GM13977 (cell line): ENCODE measurements around the gene CNIH3.
A peak's percentile ranks its signal among the peaks of the same experiment; 100 is the strongest.

Source experiments
- DNase-seq: peaks from one replicate; pipeline ENCODE4 v3.0.0; 2012; ENCODE audit warnings: low spot score
- CTCF ChIP-seq: IDR thresholded peaks from 2 replicates; pipeline ENCODE4 v1.5.1; 2012; ENCODE audit warnings: mild to moderate bottlenecking, control low read depth; ENCODE audit not compliant: insufficient read depth; ENCODE audit errors: extremely low read depth, missing control alignments
- in situ Hi-C: fragments of 300-500 bp; cut with MboI; formaldehyde crosslinking; loops from one replicate; pipeline ENCODE4 v1.12.0; 2022; ENCODE audit warnings: low sequenced_read_pairs, low pct_unique_long_range_greater_than_20kb, mixed read lengths, inconsistent platforms; ENCODE audit not compliant: unreplicated experiment

The CNIH3 gene

GRCh38 chr1:224671076-224671475 lies 55.0 kb downstream of the CNIH3 start:
- no peak for DNase-seq
- no peak for TF ChIP-seq CTCF
- in situ Hi-C loops, result no loop called here

- TF ChIP-seq CTCF, result no peak
- DNase-seq, result no peak
- in situ Hi-C loops, result no loop called here
Observed at GRCh38 chr1:224673141-224673540, 57.0 kb downstream of the CNIH3 start.

- peak; percentile 31 for DNase-seq
- TF ChIP-seq CTCF, result no peak
- in situ Hi-C loops, result no loop called here
Observed at GRCh38 chr1:224675590-224675989, 59.5 kb downstream of the CNIH3 start.

- in situ Hi-C loops, result no loop called here
- TF ChIP-seq CTCF, result no peak
- DNase-seq, result peak; percentile 16
Observed at GRCh38 chr1:224676551-224676950, 60.4 kb downstream of the CNIH3 start.

GRCh38 chr1:224678168-224678567 lies 62.1 kb downstream of the CNIH3 start:
- DNase-seq, result no peak
- in situ Hi-C loops, result no loop called here

GRCh38 chr1:224679606-224680005 lies 63.5 kb downstream of the CNIH3 start:
- no peak for TF ChIP-seq CTCF
- DNase-seq, result no peak
- in situ Hi-C loops, result no loop called here

More at GRCh38 chr1:224678168-224678567, 62.1 kb downstream of the CNIH3 start:
- TF ChIP-seq CTCF, result no peak

GRCh38 chr1:224681816-224682215 lies 65.7 kb downstream of the CNIH3 start:
- no peak for TF ChIP-seq CTCF
- DNase-seq, result no peak
- in situ Hi-C loops, result no loop called here
